Uterus (tissue), 4 donors: Measurements from ENCODE around the gene POU5F2. TPM values are rescaled to one million over a fixed set of nuclear protein-coding genes. Genes with fewer than 3 reads are reported as not detected.

Experiments
- DNase-seq, 2 donors: peaks; one replicate each; pipeline ENCODE4 v3.0.0-alpha.2; 2019 to 2020
- H3K27ac ChIP-seq, 2 donors: fragments of 200-600 bp; sonication (generic); 1 replicate in 1 of 2; 2 replicates in 1 of 2; pipeline ENCODE4 v1.5.1; 2016 to 2018
- H3K27me3 ChIP-seq, 2 donors: fragments of 200-600 bp; sonication (generic); one replicate each; pipeline ENCODE4 v1.5.1; 2018 to 2019; ENCODE audit warnings: control low read depth in 1 of 2
- H3K36me3 ChIP-seq, 2 donors: fragments of 200-600 bp; sonication (generic); one replicate each; pipeline ENCODE4 v1.5.1; 2019; ENCODE audit warnings: control low read depth in 1 of 2
- H3K4me1 ChIP-seq, 2 donors: fragments of 200-600 bp; sonication (generic); one replicate each; pipeline ENCODE4 v1.5.1; 2018 to 2019; ENCODE audit warnings: control low read depth in 1 of 2
- H3K4me3 ChIP-seq, 2 donors: fragments of 200-600 bp; sonication (generic); 1 replicate in 1 of 2; 2 replicates in 1 of 2; pipeline ENCODE4 v1.5.1; 2018 to 2019; ENCODE audit warnings: mild to moderate bottlenecking in 1 of 2
- H3K9me3 ChIP-seq, 2 donors: fragments of 200-600 bp; sonication (generic); one replicate each; pipeline ENCODE4 v1.5.1; 2019; ENCODE audit warnings: control low read depth in 1 of 2
- CTCF ChIP-seq, 4 experiments: fragments of 200-600 bp in 2 of 4; fragments of 450-650 bp in 2 of 4; sonication (generic) in 2 of 4; IDR thresholded peaks; one replicate each; pipeline ENCODE4 v1.5.1; 2016 to 2019; ENCODE audit warnings: antibody characterized with exemption in 4 of 4, mild to moderate bottlenecking in 2 of 4, moderate library complexity in 1 of 4
- POLR2A ChIP-seq, 2 donors: fragments of 450-650 bp; IDR thresholded peaks; one replicate each; pipeline ENCODE4 v1.6.1; 2016; ENCODE audit warnings: antibody characterized with exemption in 2 of 2, mild to moderate bottlenecking in 1 of 2, moderate library complexity in 1 of 2
- intact Hi-C: fragments of 100-400 bp; cut with DNase I; formaldehyde crosslinking; loops from one replicate; pipeline ENCODE4 v1.15.1; 2023; ENCODE audit warnings: low total_unique reads
- total RNA-seq, 4 donors: library from RNA; depleted of rRNA in 3 of 4; stranded (reverse); fragments of >200 nt in 3 of 4; gene quantifications; one replicate each; pipeline versions ENCODE4 v1.1.0 to v1.2.4, GENCODE V29; 2014 to 2023
- donor health status: DM: yes; HTN: yes; CAD: no.

POU5F2 gene
- total RNA-seq, 4 donors from 2014 or later = 1.2 to 6.4 (median 2.6) TPM

DNA sequence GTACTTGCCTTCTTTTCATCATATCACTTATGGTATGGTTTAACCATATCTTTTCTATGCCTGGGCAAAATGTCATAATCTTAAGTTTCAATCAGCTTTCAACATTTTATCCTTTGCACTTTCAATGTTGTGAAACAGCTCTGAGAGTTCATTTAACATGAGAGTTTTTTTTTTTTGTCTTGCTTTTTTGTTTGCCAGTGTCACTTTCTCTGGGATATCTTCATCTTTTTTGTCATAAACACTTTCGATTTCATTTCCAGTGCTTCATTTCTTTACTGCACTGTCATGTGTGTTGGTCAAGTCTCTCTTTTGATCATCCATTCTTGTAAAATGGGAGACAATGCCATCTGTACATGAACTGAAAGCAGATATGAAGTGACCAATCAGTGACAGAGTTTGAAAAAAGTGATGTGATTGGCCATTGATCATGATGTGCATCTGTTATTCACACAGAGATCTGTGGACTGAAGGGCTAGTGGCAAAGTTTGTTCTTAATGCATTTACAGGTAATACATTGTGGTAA is 7.5 kb upstream of the POU5F2 start:
- no peak for DNase-seq
- Histone ChIP-seq H3K9me3 (no peaks in the 10 kb centered on the region), H3K4me3 (no peak overlapping the region), H3K36me3 (no peaks in the 10 kb centered on the region), H3K27me3 (no peaks in the 10 kb centered on the region), H3K27ac (no peak overlapping the region), H3K4me1 (no peaks in the 10 kb centered on the region)
- intact Hi-C loops = no loop called here
- TF ChIP-seq POLR2A (IDR thresholded peaks at IDR 0.05) (no peak), CTCF (IDR thresholded peaks at IDR 0.05) (no peak)

DNA sequence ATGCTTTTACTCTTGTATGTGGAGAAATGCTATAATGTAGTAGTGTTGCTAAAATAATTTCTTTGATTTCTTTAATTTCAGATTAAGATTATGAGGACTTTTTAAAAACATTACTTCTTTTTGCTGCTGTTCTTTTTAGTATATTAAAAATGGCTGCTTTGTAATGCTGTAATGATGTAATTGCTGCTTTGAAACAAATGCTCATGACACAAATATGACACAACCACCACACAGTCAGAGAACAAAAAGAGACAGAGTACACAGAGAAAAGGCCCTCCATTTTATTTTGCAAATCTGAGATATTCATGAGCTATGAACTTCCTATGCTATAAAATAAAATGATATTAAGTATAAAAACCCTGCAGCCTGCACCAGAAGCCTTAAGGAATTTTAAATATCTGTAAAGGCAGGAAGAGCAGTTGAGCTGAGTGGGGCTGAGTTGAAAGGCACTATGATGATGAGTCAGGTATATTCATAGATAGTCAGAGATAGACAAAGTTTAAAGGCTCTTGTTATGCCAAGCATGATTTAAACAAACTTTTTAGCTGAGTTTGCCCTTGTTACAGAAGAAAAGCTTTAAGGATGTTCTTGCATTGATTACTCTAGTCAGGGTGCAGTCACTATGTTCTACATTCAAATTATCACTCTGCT is 5.1 kb upstream of the POU5F2 start:
- Histone ChIP-seq H3K4me3 (no peak overlapping the region), H3K9me3 (no peaks in the 10 kb centered on the region), H3K4me1 (no peaks in the 10 kb centered on the region), H3K27ac (no peak overlapping the region), H3K36me3 (no peaks in the 10 kb centered on the region), H3K27me3 (no peaks in the 10 kb centered on the region)
- intact Hi-C loops = no loop called here
- no peak for DNase-seq
- no peak for TF ChIP-seq CTCF (IDR thresholded peaks at IDR 0.05)
- no peak for TF ChIP-seq POLR2A (IDR thresholded peaks at IDR 0.05)

- DNase-seq = no peak
- no peak overlapping the region for H3K4me3 ChIP-seq
- no peak overlapping the region for H3K27ac ChIP-seq
- no peaks in the 10 kb centered on the region for H3K27me3 ChIP-seq
- intact Hi-C loops = no loop called here
- TF ChIP-seq CTCF (IDR thresholded peaks at IDR 0.05) = no peak
- TF ChIP-seq POLR2A (IDR thresholded peaks at IDR 0.05) = no peak
- no peaks in the 10 kb centered on the region for H3K36me3 ChIP-seq
- H3K9me3 ChIP-seq = no peaks in the 10 kb centered on the region
- no peaks in the 10 kb centered on the region for H3K4me1 ChIP-seq
Observed at GRCh38 chr5:93736284-93736683, 5.1 kb downstream of the POU5F2 start.

DNA sequence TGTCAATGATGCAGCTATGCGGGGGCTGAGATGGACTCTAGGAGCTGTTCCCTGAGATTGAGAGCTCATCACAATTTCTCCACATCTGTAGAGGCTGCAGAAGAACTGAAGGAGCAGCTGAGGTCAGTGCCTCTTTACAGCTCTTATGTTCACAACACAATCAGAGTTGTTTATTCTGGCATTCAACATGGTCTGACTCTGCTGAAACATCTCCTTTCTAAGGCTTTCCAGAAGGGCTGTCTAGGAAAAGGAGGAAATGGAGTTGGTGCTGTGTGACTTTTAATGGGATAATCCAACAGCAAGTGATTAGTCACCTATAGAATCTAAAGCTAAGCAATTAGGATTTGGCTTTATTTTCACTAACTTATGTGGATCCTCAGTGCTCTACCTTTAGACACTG is 6.0 kb downstream of the POU5F2 start:
- H3K27ac ChIP-seq = no peak overlapping the region
- H3K9me3 ChIP-seq = no peaks in the 10 kb centered on the region
- intact Hi-C loops = no loop called here
- TF ChIP-seq CTCF (IDR thresholded peaks at IDR 0.05) = no peak
- TF ChIP-seq POLR2A (IDR thresholded peaks at IDR 0.05) = no peak
- no peaks in the 10 kb centered on the region for H3K27me3 ChIP-seq
- H3K4me1 ChIP-seq = no peaks in the 10 kb centered on the region
- no peak for DNase-seq
- no peak overlapping the region for H3K4me3 ChIP-seq
- no peaks in the 10 kb centered on the region for H3K36me3 ChIP-seq

DNA sequence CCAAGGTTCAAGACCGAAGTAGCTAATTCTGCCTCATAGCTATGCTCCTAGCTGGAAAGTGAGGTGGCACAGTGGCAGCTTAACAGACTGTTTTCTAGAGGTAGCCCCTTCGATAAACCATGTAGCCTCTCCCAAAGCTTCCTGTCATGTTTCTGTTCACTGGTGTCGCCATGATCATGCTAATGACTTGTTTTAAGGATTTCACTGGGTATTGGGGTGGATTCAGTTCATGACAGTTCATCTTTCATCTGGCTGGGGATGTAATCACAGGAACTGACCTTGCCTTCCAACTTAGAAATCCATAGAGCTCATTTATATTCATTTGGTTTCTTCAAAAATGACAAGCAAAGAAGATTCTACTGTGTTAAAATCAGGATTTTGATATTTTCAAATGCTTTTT is 9.4 kb downstream of the POU5F2 start:
- Histone ChIP-seq H3K27me3 (no peaks in the 10 kb centered on the region), H3K4me1 (no peaks in the 10 kb centered on the region), H3K36me3 (no peaks in the 10 kb centered on the region), H3K4me3 (no peak overlapping the region), H3K9me3 (no peaks in the 10 kb centered on the region), H3K27ac (no peak overlapping the region)
- no peak for TF ChIP-seq POLR2A (IDR thresholded peaks at IDR 0.05)
- no peak for TF ChIP-seq CTCF (IDR thresholded peaks at IDR 0.05)
- intact Hi-C loops = no loop called here
- DNase-seq = no peak
